ENCODE measurements around the gene B4GALNT4. TPM values are rescaled to one million over a fixed set of nuclear protein-coding genes. Genes with fewer than 3 reads are reported as not detected.
"Not testable (repeated sequence)": the region's sequence is repeated elsewhere in the genome, so short reads cannot be mapped to it uniquely, and the experiment has no call there.

Gene B4GALNT4
- total and polyA plus RNA-seq, 12 donors = 0.15 to 30.3 (median 1.6) TPM; not detected in 2

DNA sequence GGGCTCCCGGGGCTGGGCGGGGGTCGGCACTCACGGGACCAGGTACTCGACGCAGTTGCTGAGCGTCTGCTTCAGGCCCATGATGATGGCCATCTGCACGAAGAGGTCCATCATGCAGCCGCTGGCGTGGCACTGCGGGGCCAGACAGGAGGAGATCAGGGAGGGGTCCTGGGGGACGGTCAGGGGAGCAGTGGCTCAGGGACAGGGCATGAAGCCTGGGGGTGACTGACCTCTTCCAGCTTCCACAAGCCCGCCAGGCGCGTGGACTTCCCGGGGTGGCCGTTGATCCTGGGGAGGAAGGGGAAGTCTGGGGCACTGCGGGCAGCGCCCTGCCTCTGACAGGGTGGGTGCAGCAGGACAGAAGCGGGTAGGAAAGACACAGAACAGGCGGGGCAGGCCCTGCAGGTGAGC lies 51.6 kb downstream of the B4GALNT4 start:
- no peaks in the 10 kb centered on the region for H3K36me3 ChIP-seq (replicated peaks in 1 of 2)
- peaks cover 41% of the 10 kb centered on the region for H3K27me3 ChIP-seq
- H3K4me3 ChIP-seq = no peak overlapping the region
- TF ChIP-seq, protein P1, sequence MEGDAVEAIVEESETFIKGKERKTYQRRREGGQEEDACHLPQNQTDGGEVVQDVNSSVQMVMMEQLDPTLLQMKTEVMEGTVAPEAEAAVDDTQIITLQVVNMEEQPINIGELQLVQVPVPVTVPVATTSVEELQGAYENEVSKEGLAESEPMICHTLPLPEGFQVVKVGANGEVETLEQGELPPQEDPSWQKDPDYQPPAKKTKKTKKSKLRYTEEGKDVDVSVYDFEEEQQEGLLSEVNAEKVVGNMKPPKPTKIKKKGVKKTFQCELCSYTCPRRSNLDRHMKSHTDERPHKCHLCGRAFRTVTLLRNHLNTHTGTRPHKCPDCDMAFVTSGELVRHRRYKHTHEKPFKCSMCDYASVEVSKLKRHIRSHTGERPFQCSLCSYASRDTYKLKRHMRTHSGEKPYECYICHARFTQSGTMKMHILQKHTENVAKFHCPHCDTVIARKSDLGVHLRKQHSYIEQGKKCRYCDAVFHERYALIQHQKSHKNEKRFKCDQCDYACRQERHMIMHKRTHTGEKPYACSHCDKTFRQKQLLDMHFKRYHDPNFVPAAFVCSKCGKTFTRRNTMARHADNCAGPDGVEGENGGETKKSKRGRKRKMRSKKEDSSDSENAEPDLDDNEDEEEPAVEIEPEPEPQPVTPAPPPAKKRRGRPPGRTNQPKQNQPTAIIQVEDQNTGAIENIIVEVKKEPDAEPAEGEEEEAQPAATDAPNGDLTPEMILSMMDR (IDR thresholded peaks at IDR 0.05) = no peak
- no peak for TF ChIP-seq POLR2A (IDR thresholded peaks at IDR 0.05)
- no peaks in the 10 kb centered on the region for H3K9me3 ChIP-seq (replicated peaks in 1 of 3)
- intact Hi-C loops (cut with DNase I) = no loop called here
- H3K4me1 ChIP-seq (replicated peaks in 1 of 2) = no peaks in the 10 kb centered on the region
- peak in 1 of 7 donors; percentile 7 for DNase-seq
- H3K27ac ChIP-seq = no peak overlapping the region
- WGBS, 4 donors = 85 to 95% (median 93%) methylated on average over 8 to 21 of the region's 21 CpGs

DNA sequence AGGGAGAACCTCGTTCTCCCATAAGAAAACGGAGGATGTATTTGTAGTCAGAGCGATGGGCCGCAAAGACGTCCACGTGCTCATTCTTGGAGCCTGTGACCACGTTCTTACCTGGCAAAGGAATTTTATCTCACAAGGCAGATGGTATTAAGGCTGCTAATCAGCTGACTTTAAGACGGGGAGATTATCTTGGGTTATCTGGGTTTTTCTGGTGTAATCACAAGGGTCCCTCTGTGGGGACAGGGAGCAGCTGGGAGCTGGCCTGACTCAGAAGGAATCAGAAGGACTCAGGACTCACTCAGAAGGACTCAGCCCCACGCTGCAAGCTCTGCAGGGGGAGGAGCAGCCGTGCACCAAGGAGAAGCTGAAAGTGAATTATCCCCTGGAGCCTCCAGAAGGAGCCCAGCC lies 53.0 kb downstream of the B4GALNT4 start:
- no peaks in the 10 kb centered on the region for H3K4me1 ChIP-seq (replicated peaks in 1 of 2)
- H3K27ac ChIP-seq = no peak overlapping the region
- DNase-seq = peak in 1 of 7 donors; percentile 3
- no peaks in the 10 kb centered on the region for H3K9me3 ChIP-seq (replicated peaks in 1 of 3)
- intact Hi-C loops (cut with DNase I) = no loop called here
- TF ChIP-seq, protein P1 (IDR thresholded peaks at IDR 0.05) = no peak
- no peak for TF ChIP-seq POLR2A (IDR thresholded peaks at IDR 0.05)
- WGBS, 4 donors = 77 to 86% (median 83%) methylated on average over 8 to 10 of the region's 10 CpGs
- H3K36me3 ChIP-seq (replicated peaks in 1 of 2) = no peaks in the 10 kb centered on the region
- peaks cover 27% of the 10 kb centered on the region for H3K27me3 ChIP-seq
- no peak overlapping the region for H3K4me3 ChIP-seq

DNA sequence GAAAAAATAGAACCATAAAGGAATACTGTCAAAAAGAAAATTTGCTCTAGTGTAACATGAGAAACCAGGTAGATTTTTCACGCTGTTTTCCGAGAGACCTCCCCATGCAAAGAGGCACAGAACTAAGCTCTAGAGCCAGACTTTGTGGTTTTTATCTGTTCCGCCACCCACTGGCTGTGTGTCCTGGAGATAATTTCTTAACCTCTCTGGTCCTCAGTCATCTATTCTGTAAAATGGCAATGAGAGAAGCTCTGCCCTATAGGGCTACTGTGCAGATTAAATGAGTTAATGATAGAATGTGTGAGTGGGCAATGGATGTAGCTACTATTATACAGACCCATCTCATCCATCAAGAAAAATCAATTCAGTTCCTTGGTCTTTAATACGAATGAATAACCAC lies 54.9 kb downstream of the B4GALNT4 start:
- intact Hi-C loops (cut with DNase I) = no loop called here
- Histone ChIP-seq H3K27ac (no peak overlapping the region), H3K9me3 (replicated peaks in 1 of 3) (no peaks in the 10 kb centered on the region), H3K27me3 (peaks cover 15% of the 10 kb centered on the region), H3K36me3 (replicated peaks in 1 of 2) (no peaks in the 10 kb centered on the region), H3K4me3 (no peak overlapping the region), H3K4me1 (replicated peaks in 1 of 2) (no peaks in the 10 kb centered on the region)
- no peak for DNase-seq
- 81 to 89% (median 85%) methylated on average over 4 of the region's 4 CpGs for WGBS, 4 donors
- no peak for TF ChIP-seq POLR2A (IDR thresholded peaks at IDR 0.05)
- TF ChIP-seq, protein P1 (IDR thresholded peaks at IDR 0.05) = no peak

DNA sequence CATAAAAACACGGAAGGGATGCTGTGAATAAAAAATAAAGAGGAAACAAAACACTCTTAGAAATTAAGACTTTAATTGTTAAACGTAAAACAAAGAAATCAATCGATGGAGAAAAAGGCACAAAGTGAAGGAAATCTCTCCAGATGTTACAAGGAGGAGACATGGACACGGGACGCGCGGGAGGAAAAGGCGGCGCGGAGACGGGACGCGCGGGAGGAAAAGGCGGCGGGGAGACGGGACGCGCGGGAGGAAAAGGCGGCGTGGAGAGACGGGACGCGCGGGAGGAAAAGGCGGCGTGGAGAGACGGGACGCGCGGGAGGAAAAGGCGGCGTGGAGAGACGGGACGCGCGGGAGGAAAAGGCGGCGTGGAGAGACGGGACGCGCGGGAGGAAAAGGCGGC lies 55.5 kb downstream of the B4GALNT4 start:
- intact Hi-C loops (cut with DNase I) = not testable (repeated sequence)

DNA sequence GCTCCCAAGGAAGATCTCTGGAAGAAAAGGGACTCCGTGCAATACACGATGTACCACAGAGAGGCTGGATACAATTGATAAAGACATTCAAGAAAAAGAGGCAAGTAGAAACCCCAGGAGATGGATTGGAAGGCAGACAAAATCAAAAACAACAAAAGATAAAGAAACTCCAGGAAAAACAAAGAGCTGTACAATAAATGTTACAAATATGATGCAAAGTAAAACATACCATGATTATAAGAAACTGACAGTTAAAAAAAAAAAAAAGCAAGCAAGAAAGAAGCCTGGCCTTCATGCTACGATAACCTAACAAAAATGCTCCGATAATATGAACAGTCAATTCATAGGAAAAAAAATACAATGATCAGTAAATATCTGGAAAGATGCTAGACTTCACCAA lies 56.0 kb downstream of the B4GALNT4 start:
- Histone ChIP-seq H3K9me3 (replicated peaks in 1 of 3) (no peaks in the 10 kb centered on the region), H3K27ac (no peak overlapping the region), H3K4me3 (no peak overlapping the region), H3K36me3 (replicated peaks in 1 of 2) (no peaks in the 10 kb centered on the region), H3K4me1 (replicated peaks in 1 of 2) (no peaks in the 10 kb centered on the region), H3K27me3 (peaks cover 5% of the 10 kb centered on the region)
- DNase-seq = no peak
- intact Hi-C loops (cut with DNase I) = no loop called here
- 65 to 72% (median 70%) methylated on average over 4 of the region's 4 CpGs for whole genome bisulfite sequencing, 4 donors
- no peak for TF ChIP-seq POLR2A (IDR thresholded peaks at IDR 0.05)
- TF ChIP-seq, protein P1 (IDR thresholded peaks at IDR 0.05) = no peak

More for the DNA sequence above, 55.5 kb downstream of the B4GALNT4 start:
- peaks cover 10% of the 10 kb centered on the region for H3K27me3 ChIP-seq
- H3K36me3 ChIP-seq (replicated peaks in 1 of 2); H3K4me3 ChIP-seq; DNase-seq; H3K27ac ChIP-seq; H3K4me1 ChIP-seq (replicated peaks in 1 of 2); H3K9me3 ChIP-seq (replicated peaks in 1 of 3): not testable (repeated sequence)
- 38 to 54% (median 48%) methylated on average over 26 to 39 of the region's 45 CpGs for WGBS, 4 donors
